Gastrocnemius medialis (tissue), 4 donors: Measurements from ENCODE around the gene APBA3. TPM values are rescaled to one million over a fixed set of nuclear protein-coding genes. Genes with fewer than 3 reads are reported as not detected.
"Not testable (repeated sequence)": the region's sequence is repeated elsewhere in the genome, so short reads cannot be mapped to it uniquely, and the experiment has no call there.

Source experiments
- ATAC-seq, 2 donors: fragments of 150-250 bp; one replicate each; pipeline ENCODE4 v1.9.1; 2016
- DNase-seq, 2 donors: peaks; one replicate each; pipeline ENCODE4 v3.0.0-alpha.2; 2019
- H3K27ac ChIP-seq, 4 donors: fragments of 200-600 bp; sonication (generic); 1 replicate in 1 of 4; 2 replicates in 3 of 4; pipeline ENCODE4 v1.5.1; 2016 to 2018; ENCODE audit warnings: mild to moderate bottlenecking in 2 of 4, moderate library complexity in 1 of 4
- H3K27me3 ChIP-seq, 3 donors: fragments of 200-600 bp; sonication (generic) in 2 of 3; 1 replicate in 1 of 3; 2 replicates in 2 of 3; pipeline versions ENCODE4 v1.5.1 to v1.6.0; 2016 to 2019; ENCODE audit warnings: mild to moderate bottlenecking in 1 of 3, moderate library complexity in 1 of 3
- H3K36me3 ChIP-seq, 2 donors: fragments of 200-600 bp; sonication (generic) in 1 of 2; one replicate each; pipeline ENCODE4 v1.5.1; 2017 to 2018
- H3K4me1 ChIP-seq, 2 donors: fragments of 200-600 bp; sonication (generic) in 1 of 2; one replicate each; pipeline ENCODE4 v1.5.1; 2016 to 2017; ENCODE audit warnings: mild to moderate bottlenecking in 2 of 2
- H3K4me3 ChIP-seq, 4 donors: fragments of 200-600 bp; sonication (generic) in 3 of 4; 1 replicate in 1 of 4; 2 replicates in 3 of 4; pipeline ENCODE4 v1.5.1; 2016 to 2019; ENCODE audit warnings: mild to moderate bottlenecking in 2 of 4
- H3K9me3 ChIP-seq, 3 donors: fragments of 200-600 bp; sonication (generic) in 2 of 3; 1 replicate in 1 of 3; 2 replicates in 2 of 3; pipeline ENCODE4 v1.5.1; 2016 to 2019
- CTCF ChIP-seq, 5 experiments: fragments of 450-650 bp in 3 of 5; fragments of 200-600 bp in 2 of 5; sonication (generic) in 2 of 5; IDR thresholded peaks in 4 of 5; conservative IDR thresholded peaks in 1 of 5; 1 replicate in 4 of 5; 2 replicates in 1 of 5; pipeline ENCODE4 v1.5.1; 2016 to 2019; ENCODE audit warnings: antibody characterized with exemption in 5 of 5, mild to moderate bottlenecking in 3 of 5, moderate library complexity in 3 of 5
- POLR2A ChIP-seq, 2 donors: fragments of 450-650 bp; IDR thresholded peaks; one replicate each; pipeline ENCODE4 v1.6.1; 2017; ENCODE audit warnings: antibody characterized with exemption in 2 of 2, mild to moderate bottlenecking in 2 of 2, moderate library complexity in 2 of 2
- in situ Hi-C, 4 donors: fragments of 200-750 bp; cut with MboI; loops; one replicate each; pipeline versions ENCODE4 v1.15.0 to v1.8.0; 2017; ENCODE audit warnings: low sequenced_read_pairs in 4 of 4
- intact Hi-C: fragments of 100-400 bp; cut with DNase I; formaldehyde crosslinking; loops from one replicate; pipeline ENCODE4 v1.15.1; 2023; ENCODE audit warnings: low total_unique reads
- total RNA-seq, 4 donors: library from RNA; depleted of rRNA; stranded (reverse); fragments of >200 nt; gene quantifications; one replicate each; pipeline versions ENCODE4 v1.1.0 to v1.2.3, GENCODE V29; 2016

APBA3 gene
- total RNA-seq, 4 donors from 2014 or later = 14.0 to 29.6 (median 27.4) TPM

- peaks cover 21 to 22% of the 10 kb centered on the region in 2 donors for H3K4me1 ChIP-seq
- H3K36me3 ChIP-seq = peaks cover 0 to 22% of the 10 kb centered on the region in 2 donors
- H3K27ac ChIP-seq = no peak overlapping the region
- ATAC-seq = no peak
- TF ChIP-seq CTCF (IDR thresholded peaks at IDR 0.05 in 4 of 5, conservative IDR thresholded peaks at IDR 0.05 in 1 of 5) (no peak), POLR2A (IDR thresholded peaks at IDR 0.05) (no peak)
- DNase-seq = no peak
- no peak overlapping the region for H3K4me3 ChIP-seq
- H3K9me3 ChIP-seq = no peaks in the 10 kb centered on the region
- H3K27me3 ChIP-seq = no peaks in the 10 kb centered on the region
- in situ Hi-C loops (no loop called here), intact Hi-C loops (loop anchor here (5.0 kb wide), 6 partner anchors 252 to 1928 kb away; partner anchors contain the start of genes ANKRD24, FZR1, SIRT6 and SLC39A3)
Measured at GRCh38 chr19:3759482-3760254, 1.8 kb downstream of the APBA3 start.

GRCh38 chr19:3758297-3758696 lies 3.2 kb downstream of the APBA3 start:
- H3K27ac ChIP-seq, intact Hi-C loops, H3K27me3 ChIP-seq, H3K9me3 ChIP-seq, in situ Hi-C loops, DNase-seq, H3K4me3 ChIP-seq, ATAC-seq: not testable (repeated sequence)
- Histone ChIP-seq H3K4me1 (peaks cover 17 to 18% of the 10 kb centered on the region in 2 donors), H3K36me3 (peaks cover 0 to 27% of the 10 kb centered on the region in 2 donors)

GRCh38 chr19:3757705-3758104 lies 3.8 kb downstream of the APBA3 start:
- DNase-seq, H3K4me3 ChIP-seq, in situ Hi-C loops, intact Hi-C loops, ATAC-seq, H3K27ac ChIP-seq, H3K9me3 ChIP-seq, H3K27me3 ChIP-seq: not testable (repeated sequence)
- Histone ChIP-seq H3K4me1 (peaks cover 13 to 15% of the 10 kb centered on the region in 2 donors), H3K36me3 (peaks cover 0 to 33% of the 10 kb centered on the region in 2 donors)

- DNase-seq (no peak), ATAC-seq (no peak)
- peaks cover 0 to 65% of the 10 kb centered on the region in 2 donors for H3K36me3 ChIP-seq
- no peaks in the 10 kb centered on the region for H3K9me3 ChIP-seq
- no peak for TF ChIP-seq CTCF (IDR thresholded peaks at IDR 0.05 in 4 of 5, conservative IDR thresholded peaks at IDR 0.05 in 1 of 5)
- no peak for TF ChIP-seq POLR2A (IDR thresholded peaks at IDR 0.05)
- H3K27me3 ChIP-seq = no peaks in the 10 kb centered on the region
- no peaks in the 10 kb centered on the region for H3K4me1 ChIP-seq
- no peak overlapping the region for H3K27ac ChIP-seq
- no peak overlapping the region for H3K4me3 ChIP-seq
- intact Hi-C loops = no loop called here
- in situ Hi-C loops = no loop called here
Measured at GRCh38 chr19:3753631-3754410, 7.7 kb downstream of the APBA3 start.

GRCh38 chr19:3752492-3752891 lies 9.0 kb downstream of the APBA3 start:
- intact Hi-C loops = no loop called here
- H3K27ac ChIP-seq = no peak overlapping the region
- H3K4me1 ChIP-seq = no peaks in the 10 kb centered on the region
- peaks cover 0 to 52% of the 10 kb centered on the region in 2 donors for H3K36me3 ChIP-seq
- no peak for DNase-seq
- ATAC-seq = no peak
- no peak overlapping the region for H3K4me3 ChIP-seq
- H3K9me3 ChIP-seq = no peaks in the 10 kb centered on the region
- no peak for TF ChIP-seq CTCF (IDR thresholded peaks at IDR 0.05 in 4 of 5, conservative IDR thresholded peaks at IDR 0.05 in 1 of 5)
- TF ChIP-seq POLR2A (IDR thresholded peaks at IDR 0.05) = no peak
- peaks cover 0 to 3% (median 0%) of the 10 kb centered on the region in 3 donors for H3K27me3 ChIP-seq
- in situ Hi-C loops = no loop called here
